SK-MEL-5 (cell line): Measurements from ENCODE around the gene DLEC1. TPM values are rescaled to one million over a fixed set of nuclear protein-coding genes. Genes with fewer than 3 reads are reported as not detected.
A peak's percentile ranks its signal among the peaks of the same experiment; 100 is the strongest.

ENCODE experiments used
- DNase-seq: peaks from one replicate; pipeline ENCODE4 v3.0.0-alpha.2; 2016; ENCODE audit warnings: low read depth, low spot score
- in situ Hi-C: cut with HindIII; loops from 2 replicates; pipeline ENCODE4 v1.10.0; 2016; ENCODE audit warnings: low sequenced_read_pairs, high pct_unique_total_duplicates, low pct_unique_long_range_greater_than_20kb
- small RNA-seq, 2 experiments: library from RNA; depleted of rRNA; stranded (forward); fragments of <200 nt; gene quantifications; one replicate each; pipeline ENCODE3, GENCODE V24; 2014
- total RNA-seq: library from RNA; depleted of rRNA; stranded (reverse); fragments of >200 nt; shearing (Covaris generic); gene quantifications from 2 replicates; pipeline ENCODE4 v1.2.3, GENCODE V29; 2014; rRNA removed

The DLEC1 gene
- total RNA-seq, 1 experiment from 2014 or later = not detected

DNA sequence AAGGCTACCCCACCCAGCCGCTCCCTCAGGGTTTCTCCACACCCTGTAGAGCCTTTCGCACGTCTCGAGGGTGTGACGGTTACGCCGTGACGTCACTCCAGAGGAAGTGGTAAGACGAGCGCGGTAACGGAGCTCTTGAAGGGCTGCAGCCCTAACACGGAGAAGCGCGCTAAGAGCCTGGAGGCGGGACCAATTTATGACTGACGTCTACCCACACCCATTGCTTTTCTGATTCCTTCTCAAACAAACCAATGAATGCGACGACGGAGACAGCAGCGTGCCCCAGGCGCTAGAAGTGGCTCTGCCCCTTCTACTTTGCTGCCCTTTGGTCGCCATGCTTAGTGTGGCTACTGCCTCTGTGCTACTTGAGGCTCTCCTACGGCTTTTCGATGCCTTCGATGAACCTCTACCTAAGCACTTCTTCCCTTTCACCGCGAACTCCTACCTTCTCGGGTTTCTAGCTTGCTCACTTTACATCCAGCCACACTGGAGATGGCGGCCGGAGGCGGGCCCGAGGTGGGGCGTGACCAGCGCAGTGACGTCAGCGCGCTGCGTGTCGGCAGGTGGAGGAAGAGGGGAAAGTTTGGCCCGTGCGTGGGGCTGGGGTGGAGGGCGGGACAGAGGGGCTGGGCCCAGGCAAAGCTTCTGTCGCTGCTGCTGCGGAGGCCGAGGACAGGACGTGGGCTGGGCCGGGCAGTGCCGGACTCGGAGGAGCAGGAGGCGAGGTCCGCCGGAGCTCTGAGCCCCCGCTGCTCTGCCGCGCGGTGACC, 126.1 kb downstream of the DLEC1 start, which contains the start of gene OXSR1:
OXSR1 (plus strand) TSS at position 586 of the 770 bp plus-strand sequence. CDS start 340 bp downstream, outside the sequence.
- in situ Hi-C loops = no loop called here
- DNase-seq = peak; percentile 100

- in situ Hi-C loops = no loop called here
- no peak for DNase-seq
Measured at GRCh38 chr3:38165722-38166387, 126.8 kb downstream of the DLEC1 start.

DNA sequence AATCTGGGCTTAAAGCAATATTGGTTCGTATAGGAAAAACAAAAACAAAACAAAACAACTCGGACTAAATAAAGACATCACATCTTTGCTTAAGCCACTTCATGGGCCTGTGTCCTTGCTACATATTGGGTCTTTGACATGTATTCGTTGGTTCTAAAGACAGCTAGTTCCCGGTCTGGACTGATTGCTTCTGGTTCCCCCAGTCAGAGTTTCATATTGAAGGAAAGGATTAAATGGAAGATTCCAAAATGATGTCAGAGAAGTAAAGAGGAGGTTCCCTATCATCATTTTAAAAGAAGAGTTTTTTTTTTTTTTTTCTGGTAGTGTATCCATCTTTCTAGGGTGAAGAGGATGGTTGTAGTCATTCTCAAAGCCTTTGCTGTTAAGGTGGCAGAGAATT, 128.6 kb downstream of the DLEC1 start:
- DNase-seq = no peak

GRCh38 chr3:38168151-38169026, 129.4 kb downstream of the DLEC1 start:
- DNase-seq = no peak
- in situ Hi-C loops = no loop called here

More for the DNA sequence above, 128.6 kb downstream of the DLEC1 start:
- in situ Hi-C loops = no loop called here

DNA sequence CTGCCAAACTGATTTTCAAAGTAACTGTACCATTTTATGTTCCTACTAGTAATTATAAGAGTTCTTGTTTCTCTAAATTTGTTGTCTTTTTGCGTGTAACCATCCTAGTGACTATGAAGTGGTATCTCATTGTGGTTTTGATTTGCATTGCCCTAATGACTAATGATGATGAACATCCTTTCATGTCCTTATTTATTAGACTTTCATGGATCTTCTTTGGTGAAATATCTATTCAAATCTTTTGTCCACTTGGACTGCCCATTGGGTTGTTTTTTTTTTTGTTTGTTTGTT, 130.0 kb downstream of the DLEC1 start:
- DNase-seq = no peak
- in situ Hi-C loops = no loop called here

DNA sequence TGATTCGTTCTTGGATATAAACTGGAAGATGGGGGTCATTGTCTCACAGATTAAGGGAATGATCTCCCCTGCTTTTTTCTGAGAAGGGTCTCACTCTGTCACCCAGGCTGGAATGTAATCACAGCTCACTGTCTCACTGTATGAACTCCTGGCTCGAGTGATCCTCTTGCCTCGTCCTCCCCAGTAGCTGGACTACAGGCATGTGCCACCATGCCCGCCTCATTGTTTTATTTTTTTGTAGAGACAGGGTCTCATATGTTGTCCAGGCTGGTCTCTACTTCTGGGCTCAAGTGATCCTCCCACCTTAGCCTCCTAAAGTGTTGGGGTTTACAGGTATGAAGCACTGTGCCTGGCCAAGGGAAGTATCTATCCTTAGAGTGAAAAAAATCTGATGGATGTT, 131.7 kb downstream of the DLEC1 start:
- in situ Hi-C loops = no loop called here
- no peak for DNase-seq

- DNase-seq = no peak
- in situ Hi-C loops = no loop called here
Measured at GRCh38 chr3:38171622-38172021, 132.6 kb downstream of the DLEC1 start.

Small RNAs within 50 kb of the gene (small RNA-seq; reads per million reads assigned to genes)
- gene RF00019 = 0 reads per million in 2 experiments

Other genes with a start within 250 kb of the DLEC1 start
- gene CTDSPL, start 177.3 kb upstream of the DLEC1 start, total RNA-seq = 15.5 and 16.1 TPM in 2 replicates
- gene VILL, start 48.4 kb upstream of the DLEC1 start, total RNA-seq = 3.6 and 3.7 TPM in 2 replicates
- gene PLCD1, start 9.6 kb upstream of the DLEC1 start, total RNA-seq = 7.0 and 8.8 TPM in 2 replicates
- gene ACAA1, start 97.9 kb downstream of the DLEC1 start, total RNA-seq = 14.1 and 26.2 TPM in 2 replicates
- gene MYD88, start 99.5 kb downstream of the DLEC1 start, total RNA-seq = 0.98 and 1.8 TPM in 2 replicates
- gene OXSR1, start 126.3 kb downstream of the DLEC1 start, total RNA-seq = 27.9 and 28.6 TPM in 2 replicates
- 0.34 TPM in 1 of 2 replicates, not detected in the other for gene SLC22A13, start 226.6 kb downstream of the DLEC1 start, total RNA-seq
- gene SLC22A14, start 243.1 kb downstream of the DLEC1 start, total RNA-seq = not detected in 2 replicates